Measurements from ENCODE around the gene SAMSN1.
A peak's percentile ranks its signal among the peaks of the same experiment; 100 is the strongest.
"Not testable (repeated sequence)": the region's sequence is repeated elsewhere in the genome, so short reads cannot be mapped to it uniquely, and the experiment has no call there.

SAMSN1 gene

DNA sequence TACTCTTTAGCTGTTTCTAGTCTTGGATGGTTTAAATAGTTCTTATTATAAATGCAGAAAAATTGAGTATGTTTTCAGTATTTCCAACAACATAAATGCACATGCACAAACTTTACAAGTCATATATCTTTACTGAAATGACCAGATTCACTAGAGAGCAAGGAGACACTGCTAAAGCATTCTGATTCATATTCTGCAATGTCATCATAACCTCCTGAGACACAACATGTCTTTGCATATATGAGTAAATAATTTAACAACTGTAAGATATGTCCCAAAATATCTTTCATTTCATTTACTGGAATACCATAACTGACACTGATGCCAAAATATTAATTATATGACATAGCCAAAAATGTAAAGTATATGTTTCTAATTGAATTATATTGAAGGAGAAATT, 16.8 kb upstream of the SAMSN1 start:
- no peak for DNase-seq

DNA sequence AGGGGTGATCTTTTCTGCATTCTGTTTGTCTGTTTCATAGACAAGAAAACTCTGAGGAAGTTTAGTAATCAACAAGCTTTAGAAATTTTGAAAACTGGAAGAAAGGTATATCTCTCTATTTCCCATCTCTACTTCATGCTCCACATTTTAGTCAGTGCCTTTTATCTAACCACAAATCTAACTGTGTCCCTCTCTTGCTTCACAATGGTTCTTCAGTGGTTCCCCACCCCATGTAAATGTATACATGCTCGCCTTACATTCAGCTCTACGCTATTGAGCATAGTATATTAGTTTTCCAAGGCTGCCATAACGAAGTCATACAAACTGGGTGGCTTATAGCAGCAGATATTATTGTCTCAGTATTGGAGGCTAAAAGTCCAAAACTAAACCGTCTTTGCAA, 14.4 kb upstream of the SAMSN1 start:
- DNase-seq, result no peak

DNA sequence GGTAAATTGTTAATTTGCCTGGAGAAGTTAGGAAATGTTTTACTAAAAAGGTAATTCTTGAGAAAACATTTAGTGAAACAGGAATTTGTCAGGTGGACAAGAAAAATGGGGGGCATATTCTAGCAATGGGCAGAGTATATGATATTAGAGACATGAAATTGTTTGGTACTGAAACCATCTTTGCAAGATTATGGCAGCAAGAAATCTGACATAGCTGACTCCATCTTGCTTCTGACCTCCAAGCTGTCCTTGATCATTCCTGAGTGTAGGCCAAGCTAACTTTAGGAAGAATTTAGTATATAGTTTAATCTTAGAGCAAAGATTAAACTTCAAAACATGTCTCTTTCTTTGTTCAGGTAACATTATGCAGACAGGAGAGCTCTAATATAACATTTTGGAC, 14.0 kb upstream of the SAMSN1 start:
- DNase-seq, result no peak

DNA sequence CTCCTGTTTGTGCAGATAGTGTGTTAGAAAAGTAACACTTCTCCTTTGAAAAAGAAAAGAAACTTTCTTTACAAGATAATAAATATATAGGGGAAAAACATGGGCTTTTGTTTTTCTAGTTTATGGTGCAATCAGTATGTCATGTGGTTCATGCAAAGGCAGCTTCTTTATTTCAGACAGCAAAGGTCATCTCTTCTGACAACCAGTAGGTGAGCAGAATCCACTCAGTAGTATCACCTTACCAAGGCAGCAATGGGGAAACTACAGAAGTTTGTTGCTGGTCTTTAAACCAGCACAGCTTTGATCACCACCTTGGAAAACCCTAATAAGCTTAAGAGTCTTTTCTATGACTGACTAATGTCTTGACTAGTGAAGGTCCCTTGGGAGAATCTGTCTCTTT, 13.0 kb upstream of the SAMSN1 start:
- DNase-seq, result no peak

DNA sequence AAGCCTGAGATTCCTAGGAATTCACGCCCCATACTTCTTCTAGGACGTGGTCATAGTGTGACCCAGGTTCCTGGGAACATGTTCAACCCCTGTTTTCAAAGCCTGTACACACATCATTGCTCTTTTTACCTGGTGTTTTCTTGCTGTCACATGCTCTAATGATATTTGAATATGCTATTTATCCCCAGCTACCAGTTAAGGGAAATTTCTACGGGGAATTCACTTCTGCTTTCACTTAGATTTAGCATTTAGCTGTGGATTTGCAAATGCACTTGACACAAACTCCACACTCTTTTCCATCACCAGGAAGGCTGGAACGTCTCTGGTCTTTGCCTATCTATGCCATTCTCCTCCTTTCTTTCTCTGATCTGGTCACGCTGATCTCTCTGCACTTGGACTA, 11.3 kb upstream of the SAMSN1 start:
- DNase-seq, result no peak

DNA sequence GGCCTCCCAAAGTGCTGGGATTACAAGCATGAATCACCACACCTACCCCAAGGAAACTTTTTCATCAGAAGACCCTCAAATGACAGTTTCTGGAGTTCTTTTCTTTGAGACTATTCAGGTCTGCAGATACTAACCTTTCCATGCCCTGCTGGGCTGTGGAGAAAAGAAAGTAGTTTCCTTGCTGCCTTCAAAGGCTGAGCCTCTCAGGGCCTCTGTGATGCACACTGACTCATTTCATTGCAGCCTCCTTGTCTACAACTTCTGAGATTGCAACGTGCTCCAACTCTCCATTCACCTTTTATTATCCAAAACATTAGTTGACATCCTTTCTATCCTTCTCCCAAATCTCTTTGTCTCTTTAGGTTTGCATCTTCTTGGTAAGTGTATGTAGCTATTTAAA, 8.8 kb upstream of the SAMSN1 start:
- peak; percentile 43 for DNase-seq

DNA sequence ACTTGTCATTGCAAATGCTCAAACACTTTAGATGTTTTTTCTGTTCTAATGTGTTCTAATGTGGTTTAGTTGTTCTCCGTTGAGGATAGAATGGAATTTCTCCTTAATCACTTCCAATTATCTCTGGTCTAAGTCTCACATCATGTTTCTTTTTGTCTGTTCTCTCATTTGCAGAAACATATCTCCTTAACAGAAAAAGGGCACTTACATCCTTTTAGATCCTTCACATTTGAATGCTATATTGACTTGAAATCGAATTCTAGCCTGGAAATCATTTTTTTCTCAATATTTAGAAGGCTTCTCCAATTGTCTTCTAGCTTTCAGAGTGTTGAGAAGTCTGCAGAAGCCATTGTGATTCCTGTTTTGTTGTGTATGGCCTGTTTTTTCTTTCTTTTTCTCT, 7.3 kb upstream of the SAMSN1 start:
- no peak for DNase-seq

DNA sequence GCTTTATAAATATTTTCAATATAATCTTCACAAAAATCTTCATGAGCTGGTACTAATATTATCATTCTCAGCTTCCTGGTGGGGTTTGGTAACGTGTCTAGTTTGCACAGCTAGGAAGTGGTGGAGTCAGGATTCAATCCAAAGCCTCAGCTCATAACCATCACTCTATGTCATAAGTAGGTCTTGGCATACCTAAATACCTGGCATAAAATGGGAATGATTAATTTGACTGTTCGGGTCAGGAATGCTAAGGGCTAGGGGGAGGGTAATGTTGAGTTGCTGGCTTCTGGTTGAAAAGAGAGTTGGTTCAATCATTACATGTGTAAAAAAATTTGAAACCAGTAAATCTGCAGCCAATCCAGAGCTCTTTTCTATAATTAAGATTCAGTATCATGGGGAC, 5.6 kb upstream of the SAMSN1 start:
- no peak for DNase-seq

DNA sequence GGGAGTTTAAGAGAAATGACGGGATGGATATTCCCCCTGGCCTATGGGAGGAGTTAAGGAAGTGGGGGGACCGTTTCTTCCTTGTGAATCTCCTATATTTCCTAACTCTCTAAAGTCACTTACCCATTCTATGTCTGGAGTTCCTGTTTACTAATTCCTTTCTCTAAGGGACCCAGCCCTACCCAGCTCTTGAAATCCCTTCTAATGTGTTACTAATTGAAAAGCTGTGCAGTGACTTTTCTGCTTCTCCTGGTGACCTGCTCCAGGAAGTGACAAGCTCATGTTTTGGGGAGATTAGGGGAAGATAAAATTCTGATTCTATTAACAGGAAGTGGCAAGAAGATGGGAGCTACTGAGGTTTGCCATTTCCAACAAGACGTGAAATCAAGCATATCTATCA, 4.0 kb upstream of the SAMSN1 start:
- DNase-seq, result peak; percentile 55

DNA sequence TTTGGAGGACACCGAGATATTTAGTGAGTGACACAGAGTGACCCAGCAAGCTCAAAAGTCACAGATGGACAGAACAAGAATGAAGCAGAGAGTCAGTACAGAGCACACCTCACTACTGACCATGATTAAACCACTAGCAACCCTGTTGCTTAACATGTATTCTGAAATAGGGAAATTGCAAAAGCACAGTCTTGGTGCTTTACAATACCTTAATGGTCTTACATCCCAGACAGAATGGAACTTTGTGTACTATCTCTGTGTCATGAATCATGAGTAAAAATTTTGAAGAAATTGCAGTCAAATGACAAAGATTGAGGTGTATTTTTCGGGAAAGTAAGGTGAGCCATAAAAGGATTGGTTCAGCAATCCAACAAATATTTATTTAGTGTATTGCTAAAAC, 2.7 kb upstream of the SAMSN1 start:
- no peak for DNase-seq

DNA sequence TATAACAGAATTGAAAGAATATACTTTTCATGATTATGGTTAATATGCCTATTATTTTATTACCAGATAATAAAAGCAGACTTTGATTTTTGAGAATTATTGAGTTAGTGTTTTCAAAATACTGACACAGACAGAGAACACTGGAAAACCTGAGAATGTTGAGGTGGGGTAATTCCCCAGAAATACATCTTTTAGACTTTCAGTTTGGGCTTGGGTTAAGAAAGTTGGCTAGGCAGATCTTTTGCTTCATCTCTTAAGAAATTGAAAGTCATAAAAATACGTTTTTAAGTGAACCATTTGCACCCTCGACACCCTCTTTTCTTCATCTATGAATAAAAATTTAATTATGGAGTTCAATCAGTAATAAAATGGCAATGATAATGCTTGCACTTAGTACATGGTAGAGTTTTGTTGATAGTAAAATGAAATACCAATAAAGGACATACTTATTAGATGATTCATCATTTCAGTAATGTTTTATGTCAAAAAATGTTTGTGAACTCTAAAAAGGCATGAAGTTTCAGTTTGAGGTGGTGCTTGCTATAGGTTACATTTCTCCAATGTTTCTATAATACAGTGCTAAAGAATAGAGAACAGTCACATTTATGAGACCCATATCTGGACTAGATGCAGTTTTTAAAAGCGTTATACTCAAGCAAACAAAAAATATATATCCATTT, 1.9 kb upstream of the SAMSN1 start:
- DNase-seq, result peak; percentile 63

DNA sequence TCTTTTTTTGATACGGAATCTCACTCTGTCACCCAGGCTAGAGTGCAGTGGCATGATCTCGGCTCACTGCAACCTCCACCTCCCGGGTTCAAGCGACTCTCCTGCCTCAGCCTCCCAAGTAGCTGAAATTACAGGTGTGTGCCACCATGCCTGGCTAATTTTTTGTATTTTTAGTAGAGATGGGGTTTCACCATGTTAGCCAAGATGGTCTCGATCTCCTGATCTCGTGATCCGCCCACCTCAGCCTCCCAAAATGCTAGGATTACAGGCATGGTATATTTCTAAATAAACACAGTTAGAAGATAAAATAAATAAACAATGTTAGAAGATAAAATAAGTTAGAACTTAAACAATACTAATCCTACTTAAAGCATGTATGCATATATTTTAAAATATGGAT, 604 bp upstream of the SAMSN1 start:
- DNase-seq, result not testable (repeated sequence)

DNA sequence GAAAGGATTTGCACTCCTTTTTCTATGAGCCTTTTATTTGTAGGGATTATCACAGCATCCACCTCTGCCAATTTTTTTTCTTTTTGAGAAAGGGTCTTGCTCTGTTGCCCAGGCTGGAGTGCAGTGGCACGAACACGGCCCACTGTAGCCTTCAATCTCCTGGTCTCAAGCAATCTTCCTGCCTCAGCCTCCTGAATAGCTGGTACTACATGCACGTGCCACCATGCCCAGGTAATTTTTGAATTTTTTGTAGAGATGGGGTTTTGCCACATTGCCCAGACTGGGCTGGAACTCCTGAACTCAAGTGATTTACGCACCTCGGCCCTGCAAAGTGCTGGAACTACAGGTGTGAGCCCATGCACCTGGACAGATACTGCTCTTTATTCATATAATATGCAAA, 2.1 kb downstream of the SAMSN1 start:
- DNase-seq, result no peak

DNA sequence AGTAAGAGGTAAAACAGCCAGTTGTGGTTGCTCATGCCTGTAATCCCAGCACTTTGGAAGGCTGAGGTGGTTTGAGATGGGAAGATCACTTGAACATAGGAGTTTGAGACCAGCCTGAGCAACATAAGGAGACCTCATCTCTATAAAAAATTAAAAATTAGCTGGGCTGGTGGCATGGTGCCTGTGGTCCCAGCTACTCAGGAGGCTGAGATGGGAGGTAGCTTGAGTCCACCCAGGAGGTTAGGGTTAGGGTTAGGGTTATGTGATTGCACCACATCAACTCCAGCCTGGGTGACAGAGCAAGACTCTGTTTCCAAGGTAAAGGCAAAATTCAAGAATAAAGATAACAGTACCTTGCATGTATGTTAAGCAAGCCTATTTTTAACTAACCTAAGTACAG, 3.5 kb downstream of the SAMSN1 start:
- DNase-seq, result no peak

DNA sequence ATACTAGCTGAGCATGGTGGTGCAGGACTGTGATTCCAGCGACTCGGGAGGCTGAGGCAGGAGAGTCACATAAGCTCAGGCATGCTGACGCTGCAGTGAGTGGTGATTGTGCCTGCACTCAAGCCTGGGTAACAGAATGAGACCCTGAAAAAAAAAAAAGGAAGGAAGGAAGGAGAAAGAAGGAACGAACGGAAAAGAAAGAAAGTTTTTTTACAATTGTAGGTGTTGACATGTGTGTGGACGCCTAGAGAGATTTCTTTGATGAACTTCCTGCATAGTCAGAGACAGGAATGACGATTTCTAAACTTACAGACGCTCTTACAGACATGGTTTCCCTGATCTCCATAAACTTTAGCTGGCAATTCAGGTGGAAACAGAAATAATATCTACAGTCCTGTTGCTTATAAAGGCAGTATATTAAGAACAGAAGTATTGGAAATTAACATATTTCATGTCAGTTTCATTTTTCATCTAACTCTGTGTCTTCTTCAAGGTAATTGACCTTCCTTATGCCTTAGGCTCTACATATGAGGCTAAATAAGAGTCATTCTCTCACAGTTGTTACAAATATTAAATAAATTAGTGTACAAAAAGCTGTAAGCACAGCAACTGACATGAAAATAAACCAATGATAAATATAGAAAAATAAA, 4.1 kb downstream of the SAMSN1 start:
- peak; percentile 55 for DNase-seq

DNA sequence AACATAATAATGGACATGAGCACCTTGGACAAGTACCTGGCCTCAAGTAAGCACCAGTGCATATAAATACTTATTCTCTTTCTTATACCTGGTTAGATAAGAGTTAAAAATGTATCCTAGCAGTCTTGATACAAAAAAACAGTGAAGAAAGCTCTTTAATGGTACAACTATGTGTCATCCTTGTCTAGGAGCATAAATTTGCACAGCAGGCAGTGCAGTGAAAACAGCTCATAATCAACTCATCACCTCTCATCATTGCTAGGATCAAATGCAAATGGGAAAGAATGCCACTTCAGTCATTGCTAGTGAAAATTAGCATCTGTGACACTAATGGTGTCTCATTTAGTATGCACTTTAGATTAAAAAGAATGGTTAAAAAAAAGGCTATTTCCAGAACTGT, 7.6 kb downstream of the SAMSN1 start:
- DNase-seq, result peak; percentile 65

DNA sequence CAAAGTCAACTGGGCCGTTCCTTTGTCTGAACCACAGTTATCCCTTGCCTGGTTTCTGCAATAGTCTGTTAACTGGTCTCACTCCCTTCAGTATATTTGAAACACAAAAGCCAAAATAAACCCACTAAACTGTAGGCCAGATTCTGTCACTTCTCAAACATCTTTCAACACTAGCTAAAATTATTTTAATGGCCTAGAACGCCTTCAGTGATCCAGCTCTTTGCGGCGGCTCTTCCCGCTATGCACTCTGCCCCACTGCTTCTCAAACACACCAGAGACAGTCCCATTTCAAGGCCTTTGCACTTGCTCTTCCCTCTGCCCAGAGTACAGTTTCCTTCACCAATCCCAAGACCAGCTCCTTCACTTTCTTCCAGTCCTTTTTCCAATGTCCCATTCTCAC, 9.2 kb downstream of the SAMSN1 start:
- no peak for DNase-seq

DNA sequence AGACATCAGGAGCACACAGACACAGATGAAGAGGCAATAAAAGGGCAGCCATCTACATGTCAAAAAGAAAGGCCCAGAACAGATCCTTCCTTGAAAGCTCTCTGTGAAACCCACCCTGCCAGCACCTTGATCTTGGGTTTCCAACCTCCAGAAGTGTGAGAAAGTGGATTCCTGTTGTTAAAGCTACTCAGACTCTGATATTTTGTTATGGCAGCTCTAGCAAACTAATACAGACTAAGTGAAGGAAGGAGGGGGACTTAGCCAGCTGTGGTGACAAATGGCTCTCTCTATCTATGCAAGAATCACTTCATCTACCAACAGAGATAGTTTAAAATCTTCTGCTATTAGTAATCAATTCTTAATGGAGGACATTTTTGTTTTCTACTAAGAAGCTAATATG, 10.4 kb downstream of the SAMSN1 start:
- no peak for DNase-seq

DNA sequence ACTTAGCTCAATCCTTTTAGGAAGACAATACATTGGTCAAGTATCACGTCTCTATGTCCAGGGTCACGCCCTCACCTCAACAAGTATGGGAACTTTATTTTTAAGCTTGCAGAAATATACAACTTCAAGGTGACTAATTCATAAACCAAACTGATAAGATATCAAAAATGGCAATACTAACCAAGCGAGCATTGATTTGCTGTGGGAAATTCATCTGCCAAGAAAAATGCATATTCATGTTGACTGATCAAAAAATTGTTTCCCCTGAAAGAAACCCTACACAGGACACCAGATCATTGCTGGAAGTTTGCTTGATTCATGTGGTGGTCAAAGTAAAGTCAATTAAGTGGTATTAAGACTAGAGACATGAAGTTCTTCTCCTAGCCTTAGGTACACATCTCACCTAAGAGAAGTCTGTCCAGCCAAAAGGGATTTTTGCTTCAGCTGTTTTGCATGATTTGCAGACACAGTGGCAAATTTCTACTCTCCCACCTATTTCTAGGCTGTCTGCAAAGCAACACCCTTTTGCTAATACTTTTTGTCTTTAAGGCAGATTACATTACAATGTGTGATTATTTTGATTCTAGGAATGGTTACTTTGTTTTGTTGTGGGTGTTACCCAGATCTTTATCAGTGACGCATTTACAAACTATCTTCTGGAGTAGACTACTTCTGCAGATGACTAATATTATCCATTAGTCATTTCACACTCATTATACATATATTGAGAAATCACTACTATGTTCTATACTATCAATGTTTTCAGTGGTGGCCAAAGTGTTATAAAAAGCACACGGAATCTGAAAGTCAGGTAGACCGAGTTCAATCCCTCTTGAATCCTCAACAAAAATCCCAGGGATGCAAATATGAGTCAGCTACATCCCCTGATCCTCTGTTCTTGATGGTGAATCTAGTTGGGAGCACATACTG, 12.4 kb downstream of the SAMSN1 start:
- DNase-seq, result peak; percentile 95

DNA sequence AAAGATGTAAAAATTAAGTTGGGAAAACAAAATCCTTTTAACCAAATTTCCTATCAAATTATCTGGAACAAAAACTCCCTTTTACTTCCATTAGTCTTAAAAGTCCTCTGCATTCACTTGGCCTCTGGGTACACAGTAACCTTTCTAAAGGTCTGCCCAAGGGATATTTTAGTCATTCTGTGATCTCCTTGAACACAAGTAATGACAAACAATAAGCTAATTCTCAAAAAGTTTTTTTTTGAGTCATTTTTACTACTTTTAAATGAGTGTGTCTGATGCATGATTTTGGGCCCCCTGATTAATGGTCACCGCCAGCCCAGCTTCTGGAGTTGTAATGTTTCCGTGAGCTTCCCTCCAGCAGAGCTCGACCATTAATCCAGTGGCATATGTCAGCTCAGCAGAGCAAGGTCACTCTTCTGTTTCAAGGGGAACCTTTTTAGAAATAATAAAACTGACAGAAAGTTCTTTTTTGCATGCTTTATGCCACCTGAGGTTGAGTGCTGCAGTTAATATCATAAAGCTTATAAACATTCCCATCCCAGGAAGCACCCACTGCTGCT, 14.3 kb downstream of the SAMSN1 start:
- no peak for DNase-seq

DNA sequence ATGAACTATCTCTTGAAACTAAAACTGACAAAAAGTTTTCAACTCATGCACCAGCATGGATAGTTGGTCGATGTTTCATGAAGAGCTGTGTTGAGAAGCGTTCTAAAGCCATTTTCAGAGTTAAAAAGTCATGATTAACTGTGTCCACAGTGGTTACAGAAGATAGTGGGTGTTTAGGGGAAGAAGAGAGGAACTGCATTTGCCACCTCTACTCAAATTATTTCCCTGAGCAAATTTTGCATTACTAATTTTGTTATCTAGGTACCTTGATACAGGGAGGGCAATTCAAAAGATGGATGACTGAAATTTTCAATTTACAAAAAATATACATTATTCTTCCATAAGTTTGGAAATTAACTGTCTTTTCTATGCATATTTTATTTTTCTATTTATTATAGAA, 15.5 kb downstream of the SAMSN1 start:
- no peak for DNase-seq

DNA sequence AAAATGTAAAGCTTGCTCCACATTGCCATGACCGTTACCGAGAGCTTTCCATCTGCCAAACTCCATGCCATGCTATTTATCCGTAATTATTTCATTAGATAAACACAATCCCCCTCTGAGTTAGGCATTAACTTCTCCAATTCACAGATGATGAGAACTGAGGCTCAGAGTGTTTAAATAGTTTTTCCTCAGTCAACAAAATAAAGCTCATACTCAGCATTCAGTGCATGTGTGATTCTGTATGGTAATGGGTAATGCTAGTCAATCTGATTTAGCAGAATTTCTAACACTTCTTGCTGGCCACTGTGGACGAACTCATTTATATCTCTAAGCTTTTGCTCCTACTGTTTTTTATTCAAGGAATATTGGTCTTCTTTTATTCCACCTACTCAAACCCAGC, 17.3 kb downstream of the SAMSN1 start:
- DNase-seq, result no peak

All from CD4-positive, alpha-beta T cell treated with Interleukin-4 for 4 hours (primary cell).